Measurements from ENCODE around the gene DBX2.
"Not testable (repeated sequence)": the region's sequence is repeated elsewhere in the genome, so short reads cannot be mapped to it uniquely, and the experiment has no call there.

Gene DBX2

GRCh38 chr12:45008211-45008610 is 42.7 kb downstream of the DBX2 start:
- no peak for DNase-seq

DNA sequence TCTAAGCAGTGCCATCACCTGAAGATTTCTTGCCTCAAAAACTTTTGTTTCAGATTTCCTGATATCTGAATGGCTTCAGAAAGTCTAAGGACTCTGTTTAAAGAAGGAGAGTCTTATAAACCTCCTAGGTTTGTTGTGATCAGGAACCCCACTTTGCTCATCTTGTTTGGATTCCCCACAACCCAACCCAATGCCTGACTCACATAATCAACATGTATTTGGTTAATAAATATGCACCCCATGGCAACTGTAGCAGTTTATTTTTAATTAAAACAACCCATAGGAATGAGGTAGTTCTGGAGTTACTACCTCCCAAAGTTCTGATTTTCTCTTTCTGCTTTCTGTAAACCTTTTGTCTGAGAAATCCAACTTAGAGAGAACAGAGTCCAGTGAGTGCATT is 51.5 kb downstream of the DBX2 start:
- no peak for DNase-seq

- DNase-seq: no peak
Observed at GRCh38 chr12:44993161-44993560, 57.7 kb downstream of the DBX2 start.

DNA sequence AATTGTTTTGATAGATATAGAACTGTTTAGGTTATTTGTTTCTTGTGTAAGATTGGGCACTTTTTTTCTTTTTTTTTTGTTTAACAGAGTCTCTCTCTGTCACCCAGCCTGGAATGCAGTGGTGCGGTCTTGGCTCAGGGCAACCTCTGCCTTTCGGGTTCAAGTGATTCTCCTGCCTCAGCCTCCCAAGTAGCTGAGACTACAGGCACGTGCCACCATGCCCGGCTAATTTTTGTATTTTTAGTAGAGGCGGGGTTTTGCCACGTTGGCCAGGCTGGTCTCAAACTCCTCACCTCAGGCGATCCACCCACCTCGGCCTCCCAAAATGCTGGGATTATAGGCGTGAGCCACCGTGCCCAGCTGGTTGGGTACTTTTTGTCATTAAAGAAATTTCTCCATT is 66.0 kb downstream of the DBX2 start:
- DNase-seq: not testable (repeated sequence)

DNA sequence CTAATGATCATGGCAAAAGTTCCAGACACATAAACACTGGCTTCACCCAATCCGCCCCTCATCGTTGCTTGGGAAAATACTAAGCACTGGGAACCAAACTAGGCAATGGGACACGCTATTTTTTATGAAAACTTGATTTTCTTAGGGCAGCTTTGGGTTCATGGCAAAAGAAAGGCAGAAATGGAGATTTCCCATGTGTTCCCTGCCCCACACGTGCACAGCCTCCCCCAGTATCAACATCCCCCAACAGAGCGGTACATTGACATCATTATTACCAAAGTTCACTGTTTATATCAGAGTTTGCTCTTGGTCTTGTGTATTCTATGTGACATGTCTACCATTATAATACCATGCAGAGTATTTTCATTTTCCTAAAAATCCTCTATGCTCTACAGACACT is 71.0 kb downstream of the DBX2 start:
- no peak for DNase-seq

DNA sequence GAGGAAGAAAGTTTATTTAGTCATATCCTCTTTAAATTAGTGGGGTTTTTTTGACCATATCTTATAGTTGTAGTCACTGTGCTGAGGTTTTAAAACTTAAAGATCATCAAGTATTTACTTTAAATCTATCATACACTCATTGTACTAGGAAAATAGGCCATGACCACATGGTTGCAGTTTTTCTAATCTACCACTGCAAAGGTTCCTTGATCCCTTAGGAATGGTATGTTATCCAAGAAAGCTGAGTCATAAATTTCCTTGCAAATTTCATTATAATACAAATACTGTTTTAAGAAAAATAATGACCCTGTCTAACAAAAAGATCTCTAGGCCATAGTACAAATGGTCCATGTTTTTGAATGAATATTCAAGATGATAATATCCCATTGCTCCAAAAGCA is 74.7 kb downstream of the DBX2 start:
- no peak for DNase-seq

- DNase-seq: no peak
Observed at GRCh38 chr12:44972746-44973421, 78.0 kb downstream of the DBX2 start.

- no peak for DNase-seq
Observed at GRCh38 chr12:44968965-44969364, 81.9 kb downstream of the DBX2 start.

Measured in T1000 (cell line).